C4-2B (cell line): ENCODE data around the gene OR51L1.

Source experiments
- CTCF ChIP-seq: fragments of 450-650 bp; conservative IDR thresholded peaks from 2 replicates; pipeline ENCODE4 v1.5.1; 2017; ENCODE audit warnings: mild to moderate bottlenecking
- ZFX ChIP-seq: fragments of 450-650 bp; IDR thresholded peaks from 2 replicates; pipeline ENCODE4 v1.6.1; 2017

GRCh38 chr11:4979036-4979435 is 15.6 kb upstream of the OR51L1 start:
- no peak for TF ChIP-seq CTCF
- TF ChIP-seq ZFX: no peak
